ENCODE data around the gene ID4. TPM values are rescaled to one million over a fixed set of nuclear protein-coding genes. Genes with fewer than 3 reads are reported as not detected.

The ID4 gene
- total and polyA plus RNA-seq, 2 of the 8 experiments (the other 6 are each of a cell fraction or from before 2014, with no cell fraction given), result 2.0 to 8.3 TPM

GRCh38 chr6:19837511-19838441 is 606 bp downstream of the ID4 start (continued):
- TF ChIP-seq RFX5 (IDR thresholded peaks at IDR 0.05; ENCODE audit: borderline replicate concordance, low read depth, low read length) (no peak), HDAC2 (IDR thresholded peaks at IDR 0.05; ENCODE audit: borderline replicate concordance in 1 of 2, low read depth in 2 of 2, low read length in 2 of 2) (no peak), CEBPB (IDR thresholded peaks at IDR 0.05; ENCODE audit: low read depth, low read length) (no peak), POLR2A (IDR thresholded peaks at IDR 0.05; ENCODE audit: control extremely low read depth in 1 of 2, low read depth in 2 of 2, low read length in 2 of 2) (no peak; a peak in 1 of 3 replicates), ZNF274 (IDR thresholded peaks at IDR 0.05; ENCODE audit: borderline replicate concordance, extremely low read depth, low read length) (no peak)

Measured in H1 (cell line).